Measurements from ENCODE around the gene BBS2.

BBS2 gene, protein sequence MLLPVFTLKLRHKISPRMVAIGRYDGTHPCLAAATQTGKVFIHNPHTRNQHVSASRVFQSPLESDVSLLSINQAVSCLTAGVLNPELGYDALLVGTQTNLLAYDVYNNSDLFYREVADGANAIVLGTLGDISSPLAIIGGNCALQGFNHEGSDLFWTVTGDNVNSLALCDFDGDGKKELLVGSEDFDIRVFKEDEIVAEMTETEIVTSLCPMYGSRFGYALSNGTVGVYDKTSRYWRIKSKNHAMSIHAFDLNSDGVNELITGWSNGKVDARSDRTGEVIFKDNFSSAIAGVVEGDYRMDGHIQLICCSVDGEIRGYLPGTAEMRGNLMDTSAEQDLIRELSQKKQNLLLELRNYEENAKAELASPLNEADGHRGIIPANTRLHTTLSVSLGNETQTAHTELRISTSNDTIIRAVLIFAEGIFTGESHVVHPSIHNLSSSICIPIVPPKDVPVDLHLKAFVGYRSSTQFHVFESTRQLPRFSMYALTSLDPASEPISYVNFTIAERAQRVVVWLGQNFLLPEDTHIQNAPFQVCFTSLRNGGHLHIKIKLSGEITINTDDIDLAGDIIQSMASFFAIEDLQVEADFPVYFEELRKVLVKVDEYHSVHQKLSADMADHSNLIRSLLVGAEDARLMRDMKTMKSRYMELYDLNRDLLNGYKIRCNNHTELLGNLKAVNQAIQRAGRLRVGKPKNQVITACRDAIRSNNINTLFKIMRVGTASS

DNA sequence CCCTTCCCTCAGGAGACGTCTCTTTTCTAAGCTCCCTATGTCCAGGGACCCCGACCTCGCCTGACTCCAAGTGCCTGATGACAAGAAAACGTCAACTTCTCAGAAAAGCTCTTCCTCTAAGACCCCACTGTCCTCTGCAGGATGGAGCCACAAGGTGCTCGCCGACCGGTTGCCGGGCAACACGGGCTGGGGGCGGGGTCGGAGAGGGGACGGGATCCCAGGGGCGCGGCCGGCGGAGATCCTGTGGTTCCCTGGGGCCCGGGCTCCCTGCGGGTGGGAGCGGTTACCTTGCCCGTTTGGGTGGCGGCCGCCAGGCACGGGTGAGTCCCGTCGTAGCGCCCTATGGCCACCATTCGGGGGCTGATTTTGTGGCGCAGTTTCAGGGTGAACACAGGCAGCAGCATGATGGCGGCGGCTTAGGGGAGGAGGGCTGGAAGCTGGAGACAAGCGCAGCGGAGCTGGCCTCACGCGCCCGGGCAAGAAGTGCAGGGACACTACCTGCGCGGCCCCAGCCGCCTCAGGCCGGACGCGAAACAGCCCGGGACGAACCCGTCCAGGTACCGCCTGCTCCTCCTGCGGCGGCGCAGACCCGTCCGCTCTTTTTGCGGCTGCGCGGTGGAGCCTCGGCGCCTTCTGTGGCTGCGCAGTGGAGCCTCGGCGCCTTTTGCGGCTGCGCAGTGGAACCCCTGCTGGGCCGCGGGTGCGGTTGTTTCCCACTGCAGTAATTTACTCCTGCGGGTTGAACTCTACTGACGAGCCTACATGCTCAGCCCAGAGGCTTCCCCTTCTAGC is at the start of gene BBS2:
BBS2 (minus strand) TSS at position 566 of the 792 bp plus-strand sequence; CDS start at position 404, 162 bp downstream.
- DNase-seq (ENCODE audit: low read depth): peak; percentile 91

DNA sequence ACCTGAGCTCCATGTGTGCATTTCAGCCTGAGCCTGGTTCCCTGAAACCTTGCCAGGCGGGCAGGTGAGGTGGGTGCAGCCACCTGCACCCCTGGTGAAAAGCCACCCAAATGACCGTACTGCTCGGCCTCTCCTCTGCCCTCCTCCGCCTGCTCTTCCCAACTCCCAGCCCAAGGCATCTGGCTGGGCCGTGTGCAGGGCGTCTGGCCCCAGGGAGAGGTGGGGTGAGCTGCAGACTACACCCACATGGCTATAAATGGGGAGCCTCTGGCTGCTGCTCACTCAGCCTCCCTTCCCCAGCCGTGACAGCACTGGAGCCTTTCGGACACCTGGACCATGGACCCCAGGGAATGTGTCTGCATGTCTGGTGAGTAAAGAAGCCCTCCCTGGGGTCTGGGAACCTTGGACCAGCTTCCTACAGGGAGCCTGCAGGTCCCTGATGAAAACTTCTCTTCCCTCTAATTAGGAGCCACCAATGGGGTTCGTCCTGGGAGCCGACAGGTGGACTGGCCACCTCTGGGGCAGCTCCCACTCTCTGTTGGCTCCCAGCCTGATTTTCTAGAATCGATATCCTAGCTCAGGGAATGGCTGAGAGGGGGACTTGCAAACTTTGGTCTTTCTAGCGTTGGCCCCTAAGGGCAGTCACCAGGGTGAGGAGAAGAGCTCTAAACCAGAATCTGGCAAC is 45.1 kb upstream of the BBS2 start, which contains the start of gene MT4:
MT4 (plus strand) TSS at position 281 of the 685 bp plus-strand sequence; CDS start at position 337, 56 bp downstream.
- no peak for DNase-seq (ENCODE audit: low read depth)

DNA sequence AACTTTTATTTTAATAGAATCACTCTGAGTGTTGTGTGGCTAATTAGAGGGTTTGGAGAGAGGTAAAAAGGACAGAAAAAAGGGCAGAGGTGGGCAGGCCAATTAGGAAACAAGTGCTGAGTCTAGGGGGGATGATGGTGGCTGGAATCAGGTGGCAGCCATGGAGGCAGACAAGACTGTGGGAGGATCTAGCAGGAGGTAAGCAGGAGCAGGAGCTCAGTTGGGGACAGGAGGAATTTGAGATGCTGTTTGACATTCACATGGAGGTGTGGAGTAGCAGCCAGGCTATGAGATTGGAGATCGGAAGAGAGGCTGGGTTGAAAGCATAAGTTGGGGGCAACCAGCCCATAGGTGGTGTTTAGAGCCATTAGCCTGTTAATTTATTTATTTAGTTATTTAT is 41.3 kb upstream of the BBS2 start:
- no peak for DNase-seq (ENCODE audit: low read depth)

DNA sequence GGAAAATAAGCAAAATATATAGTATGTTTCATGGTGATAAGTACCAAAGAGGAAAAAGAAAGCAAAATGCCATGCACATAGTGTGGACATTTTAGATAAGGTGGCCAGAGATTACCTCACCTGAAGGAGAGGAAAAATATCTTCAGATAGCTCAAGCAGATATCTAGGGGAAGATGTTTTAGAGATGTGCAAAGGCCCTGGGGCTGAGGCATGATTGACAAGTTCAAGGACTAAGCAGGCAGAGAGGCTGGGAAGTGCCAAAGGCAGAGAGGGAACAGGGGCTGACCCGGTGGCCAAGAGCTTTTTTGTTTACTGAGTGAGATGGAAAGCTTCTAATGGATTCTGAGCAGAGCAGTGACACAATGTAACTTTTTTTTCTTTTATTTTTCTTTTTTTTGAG is 40.6 kb upstream of the BBS2 start:
- no peak for DNase-seq (ENCODE audit: low read depth)

DNA sequence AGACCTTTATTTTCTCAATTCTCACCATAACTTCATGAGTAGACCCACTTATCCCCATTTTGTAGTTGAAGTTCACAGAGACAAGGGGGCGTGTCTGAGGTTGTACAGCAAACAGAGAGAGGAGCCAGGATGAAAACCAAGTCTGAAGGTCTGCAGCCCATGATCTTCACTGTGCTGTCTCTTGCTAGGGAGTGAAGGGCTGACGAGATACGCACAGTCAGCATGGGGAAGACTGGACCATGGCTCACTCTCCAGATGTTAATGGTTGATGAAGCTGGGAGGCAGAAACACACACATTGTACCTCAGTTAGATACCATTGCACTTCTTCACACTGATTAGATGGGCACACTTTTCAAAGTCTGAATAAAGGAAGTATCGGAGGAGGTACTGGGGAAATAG is 39.3 kb upstream of the BBS2 start:
- DNase-seq (ENCODE audit: low read depth): no peak

DNA sequence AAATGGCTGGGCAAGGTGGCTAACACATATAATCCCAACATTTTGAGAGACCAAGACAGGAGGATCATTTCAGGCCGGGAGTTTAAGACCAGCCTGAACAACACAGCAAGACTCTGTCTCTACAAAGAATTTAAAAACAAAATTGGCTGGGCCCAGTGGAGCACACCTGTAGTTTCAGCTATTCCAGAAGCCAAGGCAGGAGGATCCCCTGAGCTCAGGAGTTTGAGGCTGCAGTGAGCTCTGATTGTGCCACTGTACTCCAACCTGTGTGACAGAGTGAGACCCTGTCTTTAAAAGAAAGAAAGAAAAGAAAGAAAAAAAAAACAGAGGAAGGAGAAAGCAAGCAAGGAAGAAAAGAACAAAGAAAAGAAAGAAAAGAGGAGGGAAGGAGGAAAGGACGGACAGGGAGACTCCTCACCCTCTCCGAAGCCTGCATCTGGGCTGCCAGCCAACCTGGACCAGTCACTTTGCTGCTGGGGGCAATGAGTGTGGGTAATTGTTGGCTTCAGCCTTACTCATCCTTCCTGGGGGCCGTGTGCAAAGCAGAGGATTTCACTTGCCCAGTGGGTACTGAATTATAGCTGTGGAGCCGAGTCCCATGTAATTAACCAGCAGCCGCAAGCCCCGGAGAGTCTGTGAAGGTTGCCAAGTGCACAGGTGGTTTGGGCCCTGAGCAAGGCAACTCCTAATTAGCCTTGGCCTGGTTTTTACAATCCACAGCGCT is 38.4 kb upstream of the BBS2 start:
- no peak for DNase-seq (ENCODE audit: low read depth)

DNA sequence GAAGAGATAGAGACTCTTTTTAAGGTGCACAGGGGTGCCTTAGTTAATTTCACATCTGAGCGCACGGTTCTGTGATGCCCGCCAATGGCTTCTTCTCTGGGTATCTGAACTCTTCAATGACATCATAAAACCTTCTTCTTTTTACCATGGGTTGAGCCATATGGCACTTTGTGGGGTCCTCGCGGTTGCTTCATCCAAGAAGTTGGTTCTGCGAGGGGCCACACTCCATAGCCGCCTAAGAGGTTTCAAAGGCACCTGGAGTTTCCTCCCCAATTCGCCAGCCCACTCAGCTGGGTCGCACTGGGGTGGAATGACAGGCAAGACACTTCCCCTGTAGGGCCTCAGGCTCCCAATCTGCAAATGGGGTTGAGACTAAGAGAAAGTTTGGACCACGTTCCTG is 34.6 kb upstream of the BBS2 start:
- DNase-seq (ENCODE audit: low read depth): no peak

DNA sequence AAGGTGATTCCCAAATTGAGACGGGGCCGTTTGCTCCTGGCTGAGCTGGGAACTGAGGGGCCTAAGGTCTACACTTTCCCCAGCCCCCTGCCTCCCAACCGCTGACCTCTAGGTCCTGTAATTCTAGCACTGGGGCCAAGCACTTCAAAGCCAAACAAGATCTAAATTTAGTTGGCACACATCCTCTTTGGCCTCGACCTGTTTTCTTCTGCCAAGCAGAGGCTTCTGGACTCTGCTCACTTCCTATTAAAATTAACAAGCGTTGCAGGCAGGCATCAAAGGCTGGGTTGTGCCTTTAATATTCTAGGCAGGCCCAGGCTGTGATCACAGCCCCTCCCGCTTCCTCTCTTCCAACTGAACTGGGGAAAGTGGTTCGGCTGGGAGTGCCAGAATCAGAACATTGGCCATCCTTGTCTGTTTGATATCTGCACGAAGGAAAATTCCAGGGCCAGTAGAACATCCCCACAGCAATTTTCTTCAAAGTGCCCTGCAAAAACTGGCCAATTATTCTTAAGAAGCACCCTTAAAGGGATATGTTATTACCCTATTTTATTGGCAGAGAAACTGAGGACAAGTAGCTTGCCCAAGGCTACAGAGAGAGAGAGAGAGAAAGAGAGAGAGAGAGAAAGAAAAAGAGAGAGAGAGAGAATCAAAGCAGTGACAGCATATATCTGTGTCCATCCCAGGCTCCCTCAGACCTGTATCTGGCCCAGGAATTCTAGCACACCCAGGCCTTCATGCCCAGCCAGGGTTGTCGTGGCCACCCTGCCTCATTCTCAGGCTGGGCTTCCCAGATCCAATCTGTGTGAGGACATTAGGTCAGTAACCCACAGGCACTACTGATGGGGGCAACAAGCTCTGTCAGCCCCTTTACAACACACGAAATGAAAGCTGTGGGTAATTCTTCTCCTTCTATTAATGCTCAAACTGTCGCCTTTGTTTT is 32.2 kb upstream of the BBS2 start:
- no peak for DNase-seq (ENCODE audit: low read depth)

DNA sequence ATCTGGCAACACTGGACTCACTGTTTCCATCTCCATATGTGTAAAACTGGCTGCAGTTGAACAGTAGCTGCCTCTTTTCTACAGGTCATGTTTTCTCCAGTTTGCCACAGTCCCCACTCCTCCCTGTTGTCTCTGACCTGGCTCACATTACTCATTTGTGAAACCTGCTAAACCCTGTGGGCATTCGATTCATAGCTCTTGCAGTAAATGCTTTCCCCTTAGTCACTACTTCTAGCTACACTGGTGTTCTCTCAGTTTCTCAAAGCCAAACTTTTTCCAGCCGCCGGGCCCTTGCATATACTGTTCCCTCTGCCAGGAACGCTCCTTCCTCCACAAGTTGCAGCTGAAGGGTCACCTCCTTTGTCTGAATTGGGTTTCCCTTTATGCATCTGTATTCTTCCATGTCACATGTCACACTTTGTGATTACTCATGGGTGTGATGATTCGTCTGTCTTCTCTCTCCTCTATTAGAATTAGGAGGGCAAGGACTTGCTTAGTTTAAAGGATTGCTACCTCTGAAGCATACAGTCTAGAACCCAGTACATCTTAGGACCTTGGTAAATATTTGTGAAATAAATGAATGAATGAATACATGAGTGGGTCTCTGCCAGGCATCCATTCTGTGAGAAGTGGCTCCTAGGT is 30.0 kb upstream of the BBS2 start:
- DNase-seq (ENCODE audit: low read depth): no peak

DNA sequence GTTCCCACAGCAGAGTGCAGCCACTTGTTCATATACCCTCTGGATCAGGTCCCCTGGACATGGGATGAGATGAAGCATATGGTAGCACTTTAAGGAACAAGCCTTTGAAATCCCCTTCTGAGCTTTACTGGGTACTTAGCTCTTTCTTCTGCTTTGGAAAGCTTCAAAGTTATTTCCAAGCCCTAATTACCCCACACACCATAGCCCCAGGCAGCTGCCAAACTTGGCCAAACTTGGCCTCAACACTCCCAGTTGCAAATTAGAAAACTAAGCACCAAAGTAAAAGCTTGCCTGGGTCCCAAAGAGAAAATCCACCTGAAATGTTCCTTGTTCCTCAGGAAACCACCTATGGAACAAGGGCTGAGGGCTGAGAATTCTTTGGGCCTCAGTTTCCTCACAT is 29.3 kb upstream of the BBS2 start:
- DNase-seq (ENCODE audit: low read depth): no peak

DNA sequence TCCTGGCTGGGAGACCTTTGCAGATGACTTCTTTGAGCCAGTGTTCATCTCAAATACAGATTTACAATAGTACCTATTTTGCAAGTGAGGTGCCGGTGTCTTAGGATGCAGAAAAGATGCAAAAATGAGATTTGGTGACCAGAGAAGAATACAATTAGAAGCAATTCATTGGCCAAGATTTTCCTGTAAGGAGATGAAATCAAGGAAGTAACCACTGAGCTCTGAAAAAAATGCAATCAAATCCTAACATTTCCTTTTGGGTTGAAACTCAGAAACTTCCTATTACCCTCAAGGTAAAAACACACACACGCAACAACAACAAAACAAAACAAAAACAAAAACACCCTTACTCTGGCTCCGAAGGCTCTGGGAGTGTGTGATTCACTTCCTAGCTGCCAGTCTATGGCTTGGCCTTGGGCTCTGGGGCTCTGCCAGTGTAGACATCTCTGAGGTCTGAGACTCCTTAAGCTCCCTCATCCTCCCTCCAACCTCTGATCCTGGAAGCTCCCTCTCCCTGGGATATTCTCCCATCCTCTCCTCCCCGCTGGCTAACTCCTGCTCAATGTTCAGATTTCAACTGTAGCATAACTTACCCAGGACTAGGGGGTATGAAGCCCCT is 28.2 kb upstream of the BBS2 start:
- DNase-seq (ENCODE audit: low read depth): no peak

DNA sequence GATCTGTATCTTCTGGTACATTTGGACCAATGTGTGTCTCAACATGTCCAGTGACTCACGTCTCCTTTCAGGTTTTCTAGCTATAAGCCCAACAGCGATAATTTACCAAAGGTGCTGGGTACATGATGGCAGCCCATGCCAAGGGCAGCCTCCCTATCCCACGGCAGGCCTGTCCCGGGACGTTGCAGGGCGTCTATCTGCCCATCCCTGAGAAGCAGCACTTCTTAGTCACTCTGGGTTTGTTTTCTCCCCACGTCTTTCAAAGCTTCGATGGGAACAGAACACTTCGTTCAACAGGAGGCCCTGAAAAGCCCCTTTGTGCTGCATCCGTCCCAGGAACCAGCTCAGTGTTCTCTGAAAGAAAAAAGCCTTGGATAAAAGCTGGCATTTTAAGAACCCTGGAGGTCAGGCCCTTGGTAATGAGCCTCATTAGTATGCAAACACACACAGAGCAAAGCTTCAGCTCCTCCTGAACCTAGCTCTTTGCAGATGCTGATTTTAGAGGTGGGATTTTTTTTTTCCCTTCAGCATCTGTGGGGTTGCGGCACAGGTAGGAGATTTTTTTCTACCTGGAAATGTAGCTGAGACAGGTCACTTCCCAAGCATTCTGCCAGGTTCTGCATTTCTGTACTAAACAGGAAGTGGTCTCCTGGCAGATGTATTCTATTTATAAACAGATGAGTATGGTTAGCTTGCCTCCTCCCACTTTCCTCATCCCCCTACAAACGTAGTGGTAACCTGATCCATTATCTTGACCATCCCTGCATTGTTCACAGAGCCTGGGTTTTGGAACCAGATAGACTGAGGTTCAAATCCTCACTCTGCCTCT is 27.5 kb upstream of the BBS2 start:
- no peak for DNase-seq (ENCODE audit: low read depth)

DNA sequence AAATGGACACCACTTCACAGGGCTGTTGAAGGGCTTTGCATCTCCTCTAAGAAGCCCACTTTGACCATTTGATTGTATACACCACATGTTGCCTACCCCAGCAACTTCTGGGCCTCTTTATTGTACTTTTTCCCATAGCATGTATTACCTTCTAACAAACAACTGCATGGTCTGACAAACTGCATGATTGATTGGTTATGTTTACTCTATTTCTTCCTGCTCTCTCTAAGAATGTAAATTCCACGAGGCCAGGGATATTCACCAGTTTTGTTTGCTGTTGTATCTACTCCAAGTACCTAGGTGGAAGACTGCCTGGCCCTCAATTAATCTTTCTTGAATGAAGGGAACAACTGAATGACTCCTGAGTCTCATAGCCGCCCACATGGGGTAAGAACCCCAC is 22.2 kb upstream of the BBS2 start:
- DNase-seq (ENCODE audit: low read depth): no peak

DNA sequence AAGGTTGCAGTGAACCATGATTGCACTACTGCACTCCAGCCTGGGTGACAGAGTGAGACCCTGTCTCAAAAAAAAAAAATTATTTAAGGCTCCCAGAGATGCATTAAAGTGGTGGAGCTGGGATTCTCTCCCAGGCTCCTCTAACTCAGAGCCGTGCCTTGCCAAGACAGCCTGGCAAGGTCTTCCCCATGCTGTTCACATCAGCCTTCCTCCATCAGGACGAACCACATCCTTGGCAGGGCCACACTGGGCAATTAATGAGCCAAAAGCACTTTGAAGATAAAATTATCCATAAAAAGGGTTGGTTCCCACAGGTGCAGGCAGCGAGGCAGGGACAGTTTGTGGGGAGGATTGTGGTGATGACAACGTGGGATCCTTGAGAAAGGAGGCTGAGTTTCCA is 19.8 kb upstream of the BBS2 start:
- DNase-seq (ENCODE audit: low read depth): no peak

DNA sequence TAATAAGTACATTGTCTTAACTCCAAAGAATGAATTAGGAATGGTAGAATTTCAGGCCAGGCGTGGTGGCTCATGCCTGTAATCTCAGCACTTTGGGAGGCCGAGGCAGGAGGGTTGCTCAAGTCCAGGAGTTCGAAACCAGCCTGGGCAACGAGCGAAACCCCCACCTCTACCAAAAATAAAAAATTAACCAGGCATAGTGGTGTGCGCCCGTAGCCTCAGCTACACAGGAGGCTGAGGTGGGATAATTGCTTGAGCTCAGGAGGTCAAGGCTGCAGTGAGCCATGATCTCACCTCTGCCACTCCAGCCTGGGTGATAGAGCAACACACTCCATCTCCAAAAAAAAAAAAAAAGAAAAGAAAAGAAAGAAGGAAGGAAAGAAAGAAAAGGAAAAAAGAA is 18.5 kb upstream of the BBS2 start:
- DNase-seq (ENCODE audit: low read depth): no peak

DNA sequence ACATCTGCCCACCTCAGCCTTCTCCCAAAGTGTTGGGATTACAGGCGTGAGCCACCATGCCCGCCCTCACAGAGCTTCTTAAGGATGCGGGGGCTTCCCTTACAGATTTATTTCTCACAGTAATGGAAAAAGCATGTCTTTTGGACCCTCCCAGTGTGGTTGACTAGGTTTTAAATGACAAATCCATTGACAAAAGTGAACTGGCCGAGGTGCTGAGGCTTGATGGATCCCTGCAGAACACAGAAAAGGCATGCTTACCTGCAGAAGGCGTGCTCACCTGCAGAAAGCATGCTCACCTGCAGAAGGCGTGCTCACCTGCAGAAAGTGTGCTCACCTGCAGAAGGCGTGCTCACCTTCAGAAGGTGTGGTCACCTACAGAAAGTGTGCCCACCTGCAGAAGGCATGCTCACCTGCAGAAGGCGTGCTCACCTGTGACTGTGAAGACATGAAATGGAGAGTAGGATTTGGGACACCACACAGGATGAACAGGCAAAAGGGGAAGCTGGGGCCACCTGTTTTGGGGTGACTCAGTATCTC is 15.1 kb upstream of the BBS2 start:
- DNase-seq (ENCODE audit: low read depth): no peak

DNA sequence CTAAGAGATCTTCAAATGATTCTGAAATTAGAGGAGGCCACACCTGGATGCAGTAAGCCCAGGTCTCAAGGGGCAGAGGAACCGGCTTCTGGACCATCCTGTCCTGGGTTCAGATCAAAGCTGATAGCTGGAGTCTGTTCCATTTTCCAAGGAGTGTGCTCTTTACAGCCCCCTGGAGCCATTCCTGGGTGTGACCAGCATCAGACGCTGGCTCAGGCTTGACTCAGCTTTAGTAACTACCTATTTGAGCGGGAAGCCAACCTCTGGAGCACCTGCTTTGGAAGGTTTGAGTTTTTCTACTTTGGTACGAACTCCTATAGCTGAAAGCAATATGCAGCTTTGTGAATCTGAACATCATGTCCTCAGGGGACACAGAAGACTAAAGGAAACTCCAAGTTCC is 12.9 kb upstream of the BBS2 start:
- no peak for DNase-seq (ENCODE audit: low read depth)

DNA sequence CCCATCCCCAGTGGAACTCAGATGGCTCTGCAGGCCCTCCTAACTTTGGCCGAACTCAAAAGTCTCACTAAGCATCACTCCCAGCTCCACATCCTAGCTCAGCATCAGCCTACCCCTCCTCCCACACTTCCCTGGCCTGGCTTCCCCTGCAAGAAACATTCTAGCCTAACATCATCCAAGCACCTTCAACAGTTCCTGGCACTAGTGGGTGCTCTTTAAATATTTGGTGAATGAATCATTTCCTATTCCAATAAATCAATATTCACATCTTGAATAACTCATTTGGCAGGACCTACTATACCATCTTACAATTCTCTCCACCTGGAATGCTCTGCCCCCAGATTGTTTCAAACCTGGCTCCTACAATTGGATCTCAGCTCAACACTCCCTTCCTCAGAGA is 11.0 kb upstream of the BBS2 start:
- no peak for DNase-seq (ENCODE audit: low read depth)

Data from activated T-cell treated with anti-CD3 and anti-CD28 coated beads for 48 hours (primary cell).